NCI-H345 treated with DMSO at 0.1 percent for 48 hours (cell line): ENCODE results near the gene CSHL1.
"Not testable (repeated sequence)": the region's sequence is repeated elsewhere in the genome, so short reads cannot be mapped to it uniquely, and the experiment has no call there.

ENCODE experiments used
- DNase-seq: peaks from one replicate; lab custom pipeline; 2025; ENCODE audit not compliant: unreplicated experiment; lab: John Stamatoyannopoulos, UW

Gene CSHL1

GRCh38 chr17:63940584-63940983, 29.5 kb upstream of the CSHL1 start:
- no peak for DNase-seq

GRCh38 chr17:63939884-63940283, 28.8 kb upstream of the CSHL1 start:
- DNase-seq: no peak

GRCh38 chr17:63939401-63939800, 28.3 kb upstream of the CSHL1 start:
- no peak for DNase-seq

GRCh38 chr17:63937920-63938319, 26.9 kb upstream of the CSHL1 start:
- no peak for DNase-seq

GRCh38 chr17:63937319-63937718, 26.3 kb upstream of the CSHL1 start:
- no peak for DNase-seq

GRCh38 chr17:63934183-63935112, 23.4 kb upstream of the CSHL1 start:
- no peak for DNase-seq

GRCh38 chr17:63933598-63933997, 22.5 kb upstream of the CSHL1 start:
- DNase-seq: no peak

- DNase-seq: no peak
These were observed 21.7 kb upstream of the CSHL1 start for GRCh38 chr17:63932721-63933120.

GRCh38 chr17:63931981-63932561, 21.0 kb upstream of the CSHL1 start, which contains the start of gene CD79B:
TSS of gene CD79B (minus strand) at chr17:63932331. CDS start at chr17:63932261, 70 bp downstream.
- DNase-seq: no peak

- DNase-seq: no peak
These were observed 20.0 kb upstream of the CSHL1 start for GRCh38 chr17:63930951-63931575.

GRCh38 chr17:63929860-63930766, 19.1 kb upstream of the CSHL1 start:
- DNase-seq: no peak

- no peak for DNase-seq
These were observed 18.1 kb upstream of the CSHL1 start for GRCh38 chr17:63928966-63929695.

GRCh38 chr17:63928172-63928666, 17.2 kb upstream of the CSHL1 start:
- DNase-seq: no peak

- no peak for DNase-seq
These were observed 16.6 kb upstream of the CSHL1 start for GRCh38 chr17:63927464-63928171.

GRCh38 chr17:63926164-63926563, 15.1 kb upstream of the CSHL1 start:
- no peak for DNase-seq

GRCh38 chr17:63925615-63926014, 14.6 kb upstream of the CSHL1 start:
- DNase-seq: no peak

GRCh38 chr17:63922402-63922801, 11.3 kb upstream of the CSHL1 start:
- not testable (repeated sequence) for DNase-seq

GRCh38 chr17:63920779-63921178, 9.7 kb upstream of the CSHL1 start:
- not testable (repeated sequence) for DNase-seq

GRCh38 chr17:63920050-63920449, 9.0 kb upstream of the CSHL1 start:
- DNase-seq: not testable (repeated sequence)
